Stomach smooth muscle (tissue), 2 donors: Measurements from ENCODE around the gene SLC30A2.
A peak's percentile ranks its signal among the peaks of the same experiment; 100 is the strongest.
"Not testable (repeated sequence)": the region's sequence is repeated elsewhere in the genome, so short reads cannot be mapped to it uniquely, and the experiment has no call there.

Experiments
- H3K27ac ChIP-seq: one replicate; pipeline ENCODE4 v1.7.0; 2013; ENCODE audit warnings: mild to moderate bottlenecking, low read length, inconsistent platforms
- H3K27me3 ChIP-seq, 2 donors: one replicate each; pipeline ENCODE4 v1.7.0; 2013; ENCODE audit warnings: low read length in 2 of 2; ENCODE audit not compliant: insufficient read depth in 2 of 2, control insufficient read depth in 1 of 2
- H3K36me3 ChIP-seq, 2 donors: one replicate each; pipeline ENCODE4 v1.7.0; 2013; ENCODE audit warnings: low read length in 2 of 2; ENCODE audit not compliant: control insufficient read depth in 2 of 2, insufficient read depth in 2 of 2
- H3K4me1 ChIP-seq: one replicate; pipeline ENCODE4 v1.7.0; 2013; ENCODE audit warnings: low read length; ENCODE audit not compliant: control insufficient read depth, insufficient read depth
- H3K4me3 ChIP-seq, 2 donors: one replicate each; pipeline ENCODE4 v1.7.0; 2013; ENCODE audit warnings: low read length in 2 of 2
- H3K9ac ChIP-seq, 2 donors: one replicate each; pipeline ENCODE4 v1.7.0; 2013; ENCODE audit warnings: low read length in 2 of 2, mild to moderate bottlenecking in 1 of 2
- H3K9me3 ChIP-seq, 2 donors: one replicate each; pipeline ENCODE4 v1.7.0; 2013; ENCODE audit warnings: low read length in 2 of 2; ENCODE audit not compliant: control insufficient read depth in 2 of 2
- donor health status: healthy.
- donor health status: Pancreatic carcinoma.

The SLC30A2 gene, protein sequence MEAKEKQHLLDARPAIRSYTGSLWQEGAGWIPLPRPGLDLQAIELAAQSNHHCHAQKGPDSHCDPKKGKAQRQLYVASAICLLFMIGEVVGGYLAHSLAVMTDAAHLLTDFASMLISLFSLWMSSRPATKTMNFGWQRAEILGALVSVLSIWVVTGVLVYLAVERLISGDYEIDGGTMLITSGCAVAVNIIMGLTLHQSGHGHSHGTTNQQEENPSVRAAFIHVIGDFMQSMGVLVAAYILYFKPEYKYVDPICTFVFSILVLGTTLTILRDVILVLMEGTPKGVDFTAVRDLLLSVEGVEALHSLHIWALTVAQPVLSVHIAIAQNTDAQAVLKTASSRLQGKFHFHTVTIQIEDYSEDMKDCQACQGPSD

DNA sequence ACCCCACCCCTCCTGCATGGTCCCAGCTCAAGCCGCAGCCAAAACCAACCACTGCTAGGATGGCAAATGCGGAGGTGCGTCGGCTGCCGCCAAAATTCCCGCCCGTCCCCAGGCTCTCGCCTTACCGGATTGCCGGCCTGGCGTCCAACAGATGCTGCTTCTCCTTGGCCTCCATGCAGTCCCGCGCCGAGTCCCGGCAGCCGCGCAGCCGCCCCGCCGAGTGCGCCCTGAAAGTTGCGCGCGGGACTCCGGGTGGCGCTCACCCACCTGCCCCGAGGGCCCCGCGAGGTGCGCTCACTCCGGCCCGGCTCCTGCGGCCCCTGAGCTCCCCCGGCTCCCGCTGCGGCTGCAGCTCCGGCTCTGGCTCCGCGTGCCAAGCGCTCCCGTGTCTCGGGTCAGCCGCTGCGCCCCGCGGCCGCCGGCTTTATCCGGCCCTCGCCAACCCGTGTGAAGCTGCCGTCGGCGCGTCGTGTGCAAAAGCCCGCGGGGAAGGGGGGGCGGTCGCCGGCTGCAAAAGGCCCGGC, at the start of gene SLC30A2:
SLC30A2 (minus strand) TSS at position 397 of the 524 bp plus-strand sequence; CDS start at position 175, 222 bp downstream.
- Histone ChIP-seq H3K27ac (no peak within 1 kb of the TSS), H3K36me3 (no peaks in the 10 kb centered on the region), H3K9ac (no peak within 1 kb of the TSS), H3K9me3 (no peaks in the 10 kb centered on the region), H3K27me3 (peaks cover 43 to 46% of the 10 kb centered on the region in 2 donors), H3K4me1 (peaks cover 6% of the 10 kb centered on the region), H3K4me3 (peak within 1 kb of the TSS in 1 of 2 donors; percentile 40)

DNA sequence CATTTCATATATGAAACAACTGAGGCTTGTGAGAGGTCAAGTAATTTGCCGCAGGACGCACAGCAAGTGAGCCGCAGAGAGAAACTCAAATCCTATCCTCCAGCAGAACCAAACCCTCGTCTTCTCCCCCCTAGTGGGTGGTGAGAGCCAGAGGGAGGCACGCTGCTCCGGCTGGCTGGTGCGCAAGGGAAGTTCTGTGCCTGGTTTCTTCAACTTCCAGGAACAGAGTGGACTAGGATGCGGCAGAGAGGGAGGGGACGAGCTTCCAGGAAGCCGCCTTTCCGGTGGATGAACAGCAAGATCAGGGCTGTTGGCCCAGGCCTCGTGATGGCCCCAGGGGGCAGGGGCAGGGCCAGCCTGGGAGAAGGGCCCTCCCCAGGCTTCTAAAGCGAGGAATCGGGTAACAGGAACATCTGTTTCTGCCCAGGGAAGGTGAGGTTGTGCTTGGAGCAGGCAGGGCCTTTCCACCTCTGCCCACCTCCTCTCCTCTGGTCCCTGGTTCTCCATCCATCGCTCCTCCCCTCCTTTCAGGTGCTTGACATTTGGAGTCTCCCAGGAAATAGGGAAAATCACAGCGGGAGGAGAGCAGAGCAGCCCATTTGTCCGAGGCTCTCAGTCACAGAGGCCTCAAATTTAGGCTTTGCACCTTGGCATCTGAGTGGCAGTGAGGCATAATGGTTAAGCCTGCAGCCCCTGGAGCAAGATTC, 48.9 kb upstream of the SLC30A2 start:
- Histone ChIP-seq H3K27ac (no peak overlapping the region), H3K9me3 (no peaks in the 10 kb centered on the region), H3K4me3 (no peak overlapping the region), H3K4me1 (no peaks in the 10 kb centered on the region), H3K36me3 (no peaks in the 10 kb centered on the region), H3K27me3 (peaks cover 6 to 18% of the 10 kb centered on the region in 2 donors), H3K9ac (no peak overlapping the region)

DNA sequence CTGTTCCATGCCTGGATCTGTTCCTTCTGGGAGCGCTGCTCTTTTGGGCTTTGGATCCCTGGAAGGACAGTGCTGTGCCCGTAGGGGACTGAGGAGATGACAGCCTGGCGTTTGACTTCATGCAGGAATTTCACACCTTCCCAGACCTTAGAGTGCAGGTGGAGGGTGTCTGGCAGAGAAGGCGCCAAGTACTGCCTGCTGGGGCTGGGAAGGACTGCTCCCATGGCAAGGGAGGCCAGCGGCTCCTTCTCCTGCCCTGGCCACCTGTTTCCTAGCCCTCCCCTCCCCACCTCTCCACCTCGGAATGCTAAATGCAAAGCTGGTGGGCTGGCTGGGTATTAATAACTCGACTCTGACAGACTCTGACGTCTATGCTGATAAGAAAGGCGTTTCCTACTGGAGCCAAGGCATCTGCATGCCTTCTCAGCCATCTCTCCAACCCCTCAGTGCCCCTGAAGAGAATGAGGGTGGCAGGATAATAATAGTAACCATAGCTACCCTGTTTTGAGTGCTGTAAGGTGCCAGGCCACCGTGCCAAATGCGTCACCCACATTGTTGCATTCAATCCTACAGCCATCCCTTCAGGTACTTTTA, 48.3 kb upstream of the SLC30A2 start:
- Histone ChIP-seq H3K9me3 (no peaks in the 10 kb centered on the region), H3K27ac (no peak overlapping the region), H3K27me3 (peaks cover 6 to 18% of the 10 kb centered on the region in 2 donors), H3K9ac (no peak overlapping the region), H3K4me3 (no peak overlapping the region), H3K36me3 (no peaks in the 10 kb centered on the region), H3K4me1 (no peaks in the 10 kb centered on the region)

DNA sequence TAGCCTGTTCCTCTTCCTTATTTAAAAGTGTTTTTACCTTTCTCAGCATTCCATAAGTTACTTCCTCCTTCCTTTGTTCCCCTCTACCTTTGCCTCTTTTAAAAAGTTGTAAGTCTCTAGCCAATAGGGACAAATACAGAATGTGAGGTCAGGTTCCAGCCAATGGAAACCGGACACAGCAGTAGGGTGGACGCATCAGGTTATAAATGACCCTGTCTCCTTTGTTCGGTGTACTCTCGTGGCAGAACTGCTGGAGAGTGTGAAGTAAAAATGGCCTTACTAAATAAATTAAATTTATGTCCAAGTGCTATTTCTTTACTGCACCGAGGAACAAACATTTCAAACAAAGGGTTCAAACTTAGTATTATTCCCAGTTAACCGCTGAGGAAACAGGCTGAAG, 47.7 kb upstream of the SLC30A2 start:
- H3K4me1 ChIP-seq, H3K36me3 ChIP-seq, H3K27ac ChIP-seq, H3K4me3 ChIP-seq, H3K9me3 ChIP-seq, H3K9ac ChIP-seq: not testable (repeated sequence)
- peaks cover 6 to 18% of the 10 kb centered on the region in 2 donors for H3K27me3 ChIP-seq

DNA sequence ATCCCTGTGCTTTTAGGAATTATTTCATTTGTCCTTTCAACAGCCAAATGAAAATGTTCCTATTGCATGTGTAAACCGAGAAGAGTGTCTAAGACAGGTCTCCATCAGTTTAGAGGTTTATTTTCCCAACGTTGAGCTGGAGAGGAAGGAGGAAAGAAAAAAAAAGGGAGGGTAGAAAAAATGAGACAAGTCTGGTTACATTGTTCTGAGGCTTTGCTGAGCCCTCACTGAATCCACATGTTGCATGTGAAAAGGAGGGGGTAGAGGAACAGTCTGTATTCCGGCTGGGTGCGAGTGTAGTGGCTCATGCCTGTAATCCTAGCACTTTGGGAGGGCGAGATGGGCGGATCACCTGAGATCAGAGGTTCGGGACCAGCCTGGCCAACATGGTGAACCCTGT, 46.5 kb upstream of the SLC30A2 start:
- H3K9me3 ChIP-seq: no peaks in the 10 kb centered on the region
- no peak overlapping the region for H3K9ac ChIP-seq
- no peaks in the 10 kb centered on the region for H3K36me3 ChIP-seq
- no peaks in the 10 kb centered on the region for H3K4me1 ChIP-seq
- no peak overlapping the region for H3K27ac ChIP-seq
- H3K27me3 ChIP-seq: peaks cover 6 to 18% of the 10 kb centered on the region in 2 donors
- H3K4me3 ChIP-seq: no peak overlapping the region

DNA sequence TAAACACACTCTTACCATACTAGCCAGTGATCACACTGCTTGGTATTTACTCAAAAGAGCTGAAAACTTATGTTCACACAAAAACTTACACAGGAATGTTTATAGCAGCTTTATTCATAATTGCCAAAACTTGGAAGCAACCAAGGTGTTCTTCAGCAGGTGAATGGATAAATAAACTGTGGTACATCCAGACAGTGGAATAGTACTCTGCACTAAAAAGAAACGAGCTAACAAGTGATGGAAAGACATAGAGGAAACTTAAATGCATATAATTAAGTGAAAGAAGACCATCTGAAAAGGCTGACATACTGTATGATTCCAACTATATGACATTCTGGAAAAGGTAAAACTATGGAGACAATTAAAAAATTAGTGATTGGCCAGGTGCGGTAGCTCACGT, 45.0 kb upstream of the SLC30A2 start:
- H3K27me3 ChIP-seq: peaks cover 6 to 18% of the 10 kb centered on the region in 2 donors
- no peaks in the 10 kb centered on the region for H3K36me3 ChIP-seq

DNA sequence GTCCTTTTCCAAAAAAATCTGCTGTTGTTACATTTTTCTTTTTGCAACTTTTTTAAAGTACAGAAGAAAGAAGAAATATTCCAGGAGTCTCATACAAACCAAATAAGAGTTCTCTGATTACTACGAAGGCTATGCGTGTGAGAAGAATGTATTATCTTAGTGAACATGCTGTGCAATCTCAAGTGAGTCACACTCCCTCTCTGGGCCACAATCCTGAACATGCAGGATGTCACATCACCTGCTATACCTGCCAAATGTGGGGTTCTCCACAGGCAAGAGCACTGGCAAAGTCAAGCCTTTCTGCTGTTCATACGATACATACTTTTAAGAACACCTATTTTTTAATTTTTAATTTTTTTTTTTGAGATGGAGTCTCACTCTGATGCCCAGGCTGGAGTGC, 43.2 kb upstream of the SLC30A2 start:
- H3K9me3 ChIP-seq: no peaks in the 10 kb centered on the region
- no peaks in the 10 kb centered on the region for H3K36me3 ChIP-seq
- no peaks in the 10 kb centered on the region for H3K4me1 ChIP-seq
- no peak overlapping the region for H3K9ac ChIP-seq
- peaks cover 8% of the 10 kb centered on the region in 2 donors for H3K27me3 ChIP-seq
- H3K27ac ChIP-seq: no peak overlapping the region
- no peak overlapping the region for H3K4me3 ChIP-seq

More for the DNA sequence above, 45.0 kb upstream of the SLC30A2 start:
- Histone ChIP-seq H3K4me3 (no peak overlapping the region), H3K4me1 (no peaks in the 10 kb centered on the region), H3K9ac (no peak overlapping the region), H3K9me3 (no peaks in the 10 kb centered on the region), H3K27ac (no peak overlapping the region)

DNA sequence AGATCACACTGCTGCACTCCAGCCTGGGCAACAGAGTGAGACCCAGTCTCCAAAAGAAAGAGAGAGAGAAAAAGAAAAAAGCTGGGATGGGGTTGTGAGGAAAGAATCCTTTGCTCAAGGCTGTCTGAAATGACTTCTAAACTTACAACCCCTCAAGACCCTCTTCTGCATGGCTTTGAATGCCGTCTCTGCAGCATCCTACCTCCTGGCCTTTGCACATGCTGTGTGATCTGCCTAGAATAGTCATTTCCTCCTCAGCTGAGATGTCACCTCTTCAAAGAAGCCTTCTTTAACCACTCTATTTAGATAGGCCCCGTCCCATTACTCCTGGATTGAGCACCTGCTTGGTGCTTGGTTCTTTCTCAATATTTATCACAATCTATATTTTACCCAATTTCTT, 38.9 kb upstream of the SLC30A2 start:
- peaks cover 3 to 6% of the 10 kb centered on the region in 2 donors for H3K27me3 ChIP-seq
- no peak overlapping the region for H3K27ac ChIP-seq
- H3K4me3 ChIP-seq: no peak overlapping the region
- H3K4me1 ChIP-seq: no peaks in the 10 kb centered on the region
- H3K9ac ChIP-seq: no peak overlapping the region
- H3K36me3 ChIP-seq: no peaks in the 10 kb centered on the region
- no peaks in the 10 kb centered on the region for H3K9me3 ChIP-seq

DNA sequence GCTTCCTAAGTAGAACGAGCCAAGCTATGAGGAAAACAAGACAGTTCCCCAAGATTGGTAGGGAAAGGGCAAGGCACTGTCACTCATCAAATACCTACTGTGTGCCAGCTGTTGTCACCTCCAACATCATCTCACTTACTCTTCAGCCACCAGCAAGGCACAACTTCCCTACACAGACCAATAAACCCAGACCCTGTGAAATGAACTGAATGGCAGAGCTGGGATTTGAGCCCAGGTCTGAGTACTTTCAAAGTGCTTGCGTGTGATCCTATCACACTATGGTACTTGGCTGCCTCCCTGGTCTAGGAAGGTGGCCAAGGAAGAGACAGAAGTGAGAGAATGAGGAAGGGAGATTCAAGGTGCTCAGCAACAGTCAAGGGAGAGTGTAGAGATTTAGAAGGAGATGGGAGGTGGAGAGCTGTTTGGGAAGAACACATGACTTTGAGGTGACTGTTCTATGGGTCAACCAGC, 38.2 kb upstream of the SLC30A2 start:
- Histone ChIP-seq H3K4me3 (no peak overlapping the region), H3K27ac (no peak overlapping the region), H3K4me1 (no peaks in the 10 kb centered on the region), H3K9me3 (no peaks in the 10 kb centered on the region), H3K36me3 (no peaks in the 10 kb centered on the region), H3K9ac (no peak overlapping the region), H3K27me3 (peaks cover 3 to 6% of the 10 kb centered on the region in 2 donors)

DNA sequence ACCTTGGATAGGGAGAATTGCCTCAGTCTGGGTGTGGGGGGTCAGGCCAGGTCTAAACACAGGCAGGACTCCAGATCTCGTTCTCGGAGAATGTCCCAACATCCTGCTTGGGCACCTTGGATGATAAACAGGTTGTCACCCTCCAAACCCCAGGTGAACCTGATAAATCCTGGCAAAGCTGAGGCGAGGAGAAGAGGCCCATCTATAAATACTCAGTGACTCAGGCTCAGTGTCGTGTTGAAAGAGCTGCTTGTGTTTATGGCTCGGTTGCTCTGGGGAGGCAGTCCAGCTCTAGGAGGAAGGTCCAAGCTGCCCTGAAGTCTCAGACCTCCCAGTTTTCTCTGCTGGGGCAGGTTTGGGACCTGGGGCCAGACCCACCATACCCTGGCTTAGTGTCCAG, 37.3 kb upstream of the SLC30A2 start:
- Histone ChIP-seq H3K4me3 (no peak overlapping the region), H3K27ac (no peak overlapping the region), H3K9ac (no peak overlapping the region)

More for the DNA sequence above, 37.3 kb upstream of the SLC30A2 start:
- Histone ChIP-seq H3K4me1 (no peaks in the 10 kb centered on the region), H3K27me3 (peaks cover 3 to 9% of the 10 kb centered on the region in 2 donors), H3K36me3 (no peaks in the 10 kb centered on the region), H3K9me3 (no peaks in the 10 kb centered on the region)
